ENCODE results near the gene TMEM179.

GRCh38 chr14:104567141-104567956 is 37.2 kb downstream of the TMEM179 start:
- TF ChIP-seq CTCF (IDR thresholded peaks at IDR 0.05) (no peak), POLR2A (IDR thresholded peaks at IDR 0.05) (no peak)
